CD14-positive monocyte (primary cell): Measurements from ENCODE around the gene KLHL8. TPM values are rescaled to one million over a fixed set of nuclear protein-coding genes. Genes with fewer than 3 reads are reported as not detected.

Experiments
- DNase-seq, 3 donors: peaks; one replicate each; pipeline ENCODE4 v3.0.0-alpha.2; 2011 to 2022
- H2AFZ ChIP-seq: 2 replicates; pipeline ENCODE4 v1.6.0; 2012; ENCODE audit warnings: mild to moderate bottlenecking, low read depth, low read length, inconsistent platforms; ENCODE audit not compliant: insufficient read depth, poor library complexity, severe bottlenecking
- H3K27ac ChIP-seq, 2 donors: 1 replicate in 1 of 2; 2 replicates in 1 of 2; pipeline ENCODE4 v1.5.1; 2012 to 2013; ENCODE audit warnings: low read length in 2 of 2, control low read depth in 1 of 2, inconsistent platforms in 1 of 2, low read depth in 1 of 2, mild to moderate bottlenecking in 1 of 2
- H3K27me3 ChIP-seq, 2 donors: one replicate each; pipeline versions ENCODE4 v1.6.0 to v1.6.1; 2011 to 2013; ENCODE audit warnings: low read length in 2 of 2; ENCODE audit not compliant: control insufficient read depth in 2 of 2, insufficient read depth in 2 of 2
- H3K36me3 ChIP-seq, 2 donors: replicated peaks in 1 of 2; 1 replicate in 1 of 2; 2 replicates in 1 of 2; pipeline versions ENCODE4 v1.5.1 to v1.6.1; 2012 to 2013; ENCODE audit warnings: low read length in 2 of 2, control low read depth in 1 of 2, inconsistent platforms in 1 of 2, mild to moderate bottlenecking in 1 of 2; ENCODE audit not compliant: insufficient read depth in 2 of 2, control insufficient read depth in 1 of 2
- H3K4me1 ChIP-seq, 2 donors: 1 replicate in 1 of 2; 2 replicates in 1 of 2; pipeline versions ENCODE4 v1.5.1 to v1.6.1; 2012 to 2013; ENCODE audit warnings: low read length in 2 of 2, control low read depth in 1 of 2, inconsistent platforms in 1 of 2, mild to moderate bottlenecking in 1 of 2, moderate library complexity in 1 of 2; ENCODE audit not compliant: insufficient read depth in 2 of 2, control insufficient read depth in 1 of 2
- H3K4me2 ChIP-seq: replicated peaks from 2 replicates; pipeline ENCODE3; 2012; ENCODE audit warnings: low read length, moderate library complexity, mild to moderate bottlenecking; ENCODE audit not compliant: poor library complexity, severe bottlenecking; ENCODE audit errors: extremely low read depth
- H3K4me3 ChIP-seq, 3 experiments: fragments of 200-600 bp in 1 of 3; sonication (generic) in 1 of 3; replicated peaks in 1 of 3; 1 replicate in 2 of 3; 2 replicates in 1 of 3; pipeline ENCODE4 v1.5.1; 2011 to 2013; ENCODE audit warnings: low read length in 3 of 3, mild to moderate bottlenecking in 3 of 3, control low read depth in 2 of 3, low read depth in 2 of 3, inconsistent platforms in 1 of 3, moderate library complexity in 1 of 3
- H3K79me2 ChIP-seq: 2 replicates; pipeline ENCODE4 v1.6.0; 2012; ENCODE audit warnings: mild to moderate bottlenecking, control low read depth, inconsistent platforms, low read length, moderate library complexity; ENCODE audit not compliant: insufficient read depth
- H3K9ac ChIP-seq: 2 replicates; pipeline ENCODE4 v1.6.0; 2017; ENCODE audit warnings: low read length, mild to moderate bottlenecking; ENCODE audit not compliant: insufficient read depth, poor library complexity, severe bottlenecking
- H3K9me3 ChIP-seq, 2 donors: replicated peaks in 1 of 2; 1 replicate in 1 of 2; 2 replicates in 1 of 2; pipeline versions ENCODE4 v1.5.1 to v1.6.1; 2012 to 2013; ENCODE audit warnings: low read length in 2 of 2, control low read depth in 1 of 2; ENCODE audit not compliant: control insufficient read depth in 1 of 2, insufficient read depth in 1 of 2
- H4K20me1 ChIP-seq: 2 replicates; pipeline ENCODE4 v1.6.0; 2012; ENCODE audit warnings: mild to moderate bottlenecking, low read length, control low read depth, moderate library complexity; ENCODE audit not compliant: insufficient read depth
- H3K27ac Mint-ChIP-seq, 7 donors: one replicate each; pipeline ENCODE4 v1.8.0; 2020; ENCODE audit warnings: mild to moderate bottlenecking in 7 of 7, mixed read lengths in 7 of 7, moderate library complexity in 6 of 7, inconsistent platforms in 2 of 7
- H3K27me3 Mint-ChIP-seq, 3 donors: one replicate each; pipeline ENCODE4 v1.8.0; 2021 to 2022; ENCODE audit warnings: low read depth in 3 of 3, mild to moderate bottlenecking in 3 of 3, mixed read lengths in 3 of 3, moderate library complexity in 3 of 3, inconsistent platforms in 1 of 3
- H3K36me3 Mint-ChIP-seq, 2 donors: one replicate each; pipeline ENCODE4 v1.8.0; 2020; ENCODE audit warnings: mixed read lengths in 2 of 2, inconsistent platforms in 1 of 2, mild to moderate bottlenecking in 1 of 2
- H3K4me1 Mint-ChIP-seq: one replicate; pipeline ENCODE4 v1.8.0; 2020; ENCODE audit warnings: mild to moderate bottlenecking, mixed read lengths
- H3K4me3 Mint-ChIP-seq, 2 donors: one replicate each; pipeline ENCODE4 v1.8.0; 2020; ENCODE audit warnings: mild to moderate bottlenecking in 2 of 2, mixed read lengths in 2 of 2, moderate library complexity in 1 of 2
- H3K9me3 Mint-ChIP-seq, 7 donors: one replicate each; pipeline ENCODE4 v1.8.0; 2020 to 2022; ENCODE audit warnings: mixed read lengths in 7 of 7, mild to moderate bottlenecking in 6 of 7, moderate library complexity in 6 of 7, inconsistent platforms in 2 of 7
- CTCF ChIP-seq: fragments of 200-600 bp; IDR thresholded peaks from one replicate; pipeline ENCODE4 v1.8.0; 2022; ENCODE audit warnings: antibody characterized with exemption, mild to moderate bottlenecking
- WGBS: methylation state at CpG from one replicate; pipeline ENCODE4 v1.1.5; 2013; ENCODE audit warnings: missing lambda C conversion rate; ENCODE audit not compliant: insufficient coverage; 5-methylcytosine and 5-hydroxymethylcytosine counted together
- intact Hi-C, 2 donors: fragments of 100-400 bp; cut with micrococcal nuclease; formaldehyde crosslinking; loops; one replicate each; pipeline versions ENCODE4 v1.15.0 to v1.15.1; 2023
- polyA plus RNA-seq, 3 donors: library from polyadenylated mRNA; depleted of rRNA in 1 of 3; unstranded in 2 of 3; stranded (reverse) in 1 of 3; fragments of 300-500 nt in 2 of 3; fragments of >200 nt in 1 of 3; fragmentation: Illumina TruSeq in 2 of 3; gene quantifications; 1 replicate in 2 of 3; 2 replicates in 1 of 3; pipeline ENCODE4 v1.2.3, GENCODE V29; 2012 to 2021

Gene KLHL8
- polyA plus RNA-seq, 3 donors: 7.5 to 28.6 (median 23.7) TPM

DNA sequence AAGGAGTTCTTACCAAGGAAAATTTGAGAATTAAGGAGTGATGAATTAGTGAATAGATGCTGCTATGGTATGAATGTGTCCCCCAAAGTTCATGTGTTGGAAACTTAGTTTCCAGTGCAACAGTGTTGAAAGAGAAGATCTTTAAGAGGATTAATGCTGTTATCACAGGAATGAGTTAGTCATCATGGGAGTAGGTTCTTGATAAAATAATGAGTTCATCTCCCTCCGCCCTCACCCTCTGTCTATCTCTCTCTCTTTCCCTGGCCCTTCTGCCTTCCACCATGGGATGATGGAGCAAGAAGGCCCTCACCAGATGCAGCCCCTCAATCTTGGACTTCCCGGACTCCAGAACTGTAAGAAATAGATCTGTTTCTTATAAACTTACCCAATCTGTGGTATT, 38.3 kb upstream of the KLHL8 start:
- H3K36me3 Mint-ChIP-seq: no peaks in the 10 kb centered on the region
- Histone ChIP-seq H3K4me1 (no peaks in the 10 kb centered on the region), H3K9ac (no peak overlapping the region), H3K36me3 (no peaks in the 10 kb centered on the region), H3K27ac (no peak overlapping the region), H3K4me2 (no peak overlapping the region), H3K4me3 (no peak overlapping the region), H4K20me1 (no peaks in the 10 kb centered on the region), H3K27me3 (no peaks in the 10 kb centered on the region), H2AFZ (no peak overlapping the region), H3K9me3 (peaks cover 5 to 9% of the 10 kb centered on the region in 2 donors), H3K79me2 (no peaks in the 10 kb centered on the region)
- TF ChIP-seq CTCF: no peak
- intact Hi-C loops: no loop called here
- no peak overlapping the region for H3K27ac Mint-ChIP-seq
- H3K27me3 Mint-ChIP-seq: peaks cover 1 to 5% (median 2%) of the 10 kb centered on the region in 3 donors
- H3K4me1 Mint-ChIP-seq: peaks cover 2% of the 10 kb centered on the region
- peaks cover 7 to 39% (median 26%) of the 10 kb centered on the region in 7 donors for H3K9me3 Mint-ChIP-seq
- no CpG with 5 or more reads among the region's 2 CpGs for WGBS
- H3K4me3 Mint-ChIP-seq: no peak overlapping the region
- DNase-seq: no peak

DNA sequence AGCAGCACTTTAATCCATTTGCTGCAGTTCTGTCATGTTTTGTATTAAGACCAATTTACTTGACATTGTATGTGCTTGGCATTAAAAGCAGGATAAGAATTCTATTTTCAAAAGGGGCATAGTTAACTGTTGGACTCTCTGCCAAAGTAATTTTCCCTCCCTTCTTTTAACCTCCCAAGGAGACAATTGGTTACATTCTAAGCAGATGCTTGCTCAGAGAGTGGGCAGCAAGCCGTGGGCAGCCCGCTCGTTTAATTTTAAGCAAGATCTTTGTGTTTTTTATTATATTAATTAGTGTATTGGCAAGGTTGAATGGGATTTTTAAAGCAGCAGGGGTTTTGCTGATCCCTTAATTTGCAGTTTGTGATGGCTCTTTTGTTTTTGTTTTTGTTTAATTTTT, 37.1 kb upstream of the KLHL8 start:
- Histone ChIP-seq H3K79me2 (no peaks in the 10 kb centered on the region), H3K36me3 (no peaks in the 10 kb centered on the region), H2AFZ (no peak overlapping the region), H3K9ac (no peak overlapping the region), H3K27ac (no peak overlapping the region), H3K4me2 (no peak overlapping the region), H3K27me3 (no peaks in the 10 kb centered on the region), H3K4me3 (no peak overlapping the region), H3K4me1 (no peaks in the 10 kb centered on the region), H4K20me1 (no peaks in the 10 kb centered on the region), H3K9me3 (peaks cover 0 to 3% of the 10 kb centered on the region in 2 donors)
- no peak overlapping the region for H3K27ac Mint-ChIP-seq
- H3K4me3 Mint-ChIP-seq: no peak overlapping the region
- H3K27me3 Mint-ChIP-seq: peaks cover 1 to 2% (median 2%) of the 10 kb centered on the region in 3 donors
- H3K36me3 Mint-ChIP-seq: no peaks in the 10 kb centered on the region
- intact Hi-C loops: no loop called here
- no peaks in the 10 kb centered on the region for H3K4me1 Mint-ChIP-seq
- DNase-seq: no peak
- peaks cover 6 to 30% (median 20%) of the 10 kb centered on the region in 7 donors for H3K9me3 Mint-ChIP-seq
- no CpG with 5 or more reads among the region's 3 CpGs for WGBS
- TF ChIP-seq CTCF: no peak
